HG02885 (cell line): Measurements from ENCODE around the gene PRKAB1.
"Not testable (repeated sequence)": the region's sequence is repeated elsewhere in the genome, so short reads cannot be mapped to it uniquely, and the experiment has no call there.

Source experiments
- ATAC-seq: cut with Tn5 transposase; IDR thresholded peaks from one replicate; pipeline ENCODE4 v1.9.1; 2021; ENCODE audit warnings: mild to moderate bottlenecking; ENCODE audit not compliant: unreplicated experiment, poor library complexity

PRKAB1 gene

GRCh38 chr12:119667577-119668323 is at the start of gene PRKAB1:
PRKAB1 (plus strand) TSS chr12:119668133; CDS start chr12:119668245, 112 bp downstream.
- ATAC-seq = peak; percentile 92

DNA sequence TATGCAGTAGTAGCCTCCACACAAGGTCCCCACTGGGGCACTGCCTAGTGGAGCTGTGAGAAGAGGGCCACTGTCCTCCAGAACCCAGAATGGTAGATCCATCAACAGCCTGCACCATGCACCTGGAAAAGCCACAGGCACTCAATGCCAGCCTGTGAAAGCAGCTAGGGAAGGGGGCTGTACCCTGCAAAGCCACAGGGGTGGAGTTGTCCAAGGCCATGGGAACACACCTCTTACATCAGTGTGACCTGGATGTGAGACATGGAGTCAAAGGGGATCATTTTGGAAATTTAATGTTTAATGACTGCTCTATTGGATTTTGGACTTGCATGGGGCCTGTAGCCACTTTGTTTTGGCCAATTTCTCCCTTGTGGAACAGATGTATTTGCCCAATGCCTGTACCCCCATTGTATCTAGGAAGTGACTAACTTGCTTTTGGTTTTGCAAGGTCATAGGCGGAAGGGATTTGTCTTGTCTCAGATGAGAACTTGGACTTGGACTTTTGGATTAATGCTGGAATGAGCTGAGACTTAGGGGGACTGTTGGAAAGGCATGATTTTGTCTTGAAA is 49.5 kb upstream of the PRKAB1 start:
- ATAC-seq = not testable (repeated sequence)

DNA sequence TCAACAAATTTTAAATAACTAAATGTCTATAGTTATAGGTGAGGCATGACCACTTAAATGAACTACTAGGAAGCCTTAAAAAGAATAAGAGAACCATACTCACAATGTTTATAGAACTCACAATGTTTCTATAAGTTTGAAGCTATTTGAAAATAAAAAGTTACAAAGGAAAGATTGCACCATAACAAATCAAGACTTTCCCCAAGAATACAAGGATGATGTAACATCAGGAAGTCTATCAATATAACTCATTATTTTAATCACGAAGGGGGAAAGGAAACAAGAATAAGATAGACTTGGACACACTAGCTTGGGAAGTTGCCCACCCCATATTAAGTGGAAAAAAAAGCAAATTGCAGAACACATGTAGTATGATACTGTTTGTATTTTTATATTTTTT is 47.4 kb upstream of the PRKAB1 start:
- ATAC-seq = no peak

DNA sequence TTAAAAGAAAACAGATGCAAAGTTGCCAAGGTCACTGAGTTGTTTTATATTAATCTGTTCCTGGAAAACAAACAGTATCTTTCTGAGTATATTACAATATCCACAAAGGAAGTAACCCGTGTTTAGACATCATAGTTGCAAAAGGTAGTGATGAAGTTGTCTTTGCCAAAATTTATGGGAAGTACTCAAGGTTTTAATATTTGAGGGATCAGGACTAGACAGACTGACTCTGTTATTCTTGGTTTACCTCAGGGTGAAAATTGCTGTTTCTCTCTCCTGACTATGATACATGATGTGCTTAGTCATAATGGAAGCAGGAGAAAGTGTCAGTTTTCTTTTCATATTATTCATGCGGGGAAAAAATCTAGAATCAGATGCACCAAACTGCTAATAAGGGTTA is 46.1 kb upstream of the PRKAB1 start:
- no peak for ATAC-seq

- no peak for ATAC-seq
Measured at GRCh38 chr12:119624966-119625365, 43.0 kb upstream of the PRKAB1 start.

- ATAC-seq = no peak
Measured at GRCh38 chr12:119627019-119627643, 40.8 kb upstream of the PRKAB1 start.

DNA sequence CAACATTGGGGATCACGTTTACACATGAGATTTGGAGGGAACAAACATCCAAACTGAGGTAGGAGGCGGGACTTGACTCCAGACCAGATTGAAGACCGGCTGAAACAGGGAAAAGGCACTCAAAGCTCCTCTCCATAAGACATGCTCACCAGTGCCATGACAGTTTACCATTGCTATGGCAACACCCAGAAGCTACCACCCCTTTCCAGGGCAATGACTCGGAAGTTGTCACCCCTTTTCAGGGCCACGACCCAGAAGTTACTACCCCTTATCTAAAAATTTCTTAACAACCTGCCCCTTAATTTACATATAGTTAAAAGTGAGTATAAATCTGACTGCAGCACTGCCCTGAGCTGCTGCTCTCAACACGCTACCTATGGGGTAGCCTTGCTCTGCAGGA is 40.2 kb upstream of the PRKAB1 start:
- no peak for ATAC-seq

DNA sequence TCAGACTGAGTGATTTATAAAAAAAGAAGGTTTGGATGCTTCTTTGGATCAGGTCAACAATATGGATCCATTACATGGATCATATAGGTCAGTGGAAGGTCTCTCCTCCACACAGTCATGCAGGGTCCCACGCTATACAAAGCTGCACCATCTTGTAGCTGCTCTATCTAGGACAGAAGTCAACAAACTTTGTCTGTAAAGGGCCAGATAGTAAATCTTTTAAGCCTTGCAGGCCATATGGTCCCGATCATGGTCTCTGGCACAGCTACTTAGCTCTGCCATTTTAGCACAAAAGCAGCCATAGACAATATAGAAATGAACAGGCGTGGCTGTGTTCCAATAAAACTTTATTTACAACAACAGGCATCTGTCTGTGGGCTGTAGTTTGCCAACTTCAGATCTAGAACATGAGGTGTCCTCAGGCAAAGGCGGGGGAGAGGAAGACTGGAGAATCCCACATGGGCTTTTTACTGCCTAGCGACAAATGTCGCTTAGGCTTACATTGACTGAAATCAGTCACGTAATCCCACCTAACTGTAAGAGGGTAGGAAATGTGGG is 37.6 kb upstream of the PRKAB1 start:
- ATAC-seq = no peak

DNA sequence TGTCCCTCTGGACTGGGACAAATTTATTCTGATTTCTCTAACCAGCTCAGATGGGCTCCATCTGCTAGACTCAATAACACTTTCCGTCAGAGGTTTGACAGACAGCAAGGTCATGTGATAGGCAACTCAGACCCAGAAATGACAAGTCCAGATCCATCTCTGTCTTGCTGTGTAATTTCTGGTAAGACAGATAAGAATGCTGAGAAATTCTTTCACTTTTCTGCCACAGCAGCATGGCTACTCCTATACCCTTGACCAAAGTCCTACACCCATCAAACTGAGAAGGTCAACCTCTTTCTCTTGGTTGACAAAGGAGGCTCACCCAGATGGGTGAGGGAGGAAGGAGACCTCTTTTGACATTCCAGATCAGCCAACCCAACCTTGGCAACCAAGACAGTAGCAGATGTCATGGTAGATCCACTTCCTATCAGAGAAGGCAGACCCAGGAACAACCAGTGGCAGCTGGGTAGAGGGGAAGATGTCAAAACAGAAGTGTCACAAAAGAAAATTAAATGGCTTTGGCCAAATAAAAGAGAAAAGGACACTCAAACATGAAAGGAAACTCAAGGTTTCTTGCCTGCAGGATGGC is 36.9 kb upstream of the PRKAB1 start:
- ATAC-seq = no peak

GRCh38 chr12:119631930-119632678 is 35.8 kb upstream of the PRKAB1 start:
- ATAC-seq = no peak

DNA sequence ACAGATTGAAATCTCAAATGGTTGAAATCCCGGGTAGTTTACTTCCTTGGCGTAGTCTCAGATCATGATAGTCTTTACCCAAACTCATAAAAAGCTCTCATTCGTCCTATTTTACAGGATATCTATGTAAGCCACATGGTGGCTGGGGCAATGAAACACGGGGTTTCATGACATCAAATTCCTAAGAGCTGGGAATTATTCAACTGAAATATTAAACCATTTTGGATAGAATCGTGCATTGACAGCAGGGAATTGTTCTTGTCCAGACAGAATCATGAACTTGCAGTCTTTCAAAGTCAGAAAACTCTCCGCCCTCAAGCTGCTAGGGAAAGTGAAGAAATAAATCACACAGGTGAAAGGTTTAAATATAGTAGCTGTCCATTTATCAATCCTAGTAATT is 33.2 kb upstream of the PRKAB1 start:
- no peak for ATAC-seq

DNA sequence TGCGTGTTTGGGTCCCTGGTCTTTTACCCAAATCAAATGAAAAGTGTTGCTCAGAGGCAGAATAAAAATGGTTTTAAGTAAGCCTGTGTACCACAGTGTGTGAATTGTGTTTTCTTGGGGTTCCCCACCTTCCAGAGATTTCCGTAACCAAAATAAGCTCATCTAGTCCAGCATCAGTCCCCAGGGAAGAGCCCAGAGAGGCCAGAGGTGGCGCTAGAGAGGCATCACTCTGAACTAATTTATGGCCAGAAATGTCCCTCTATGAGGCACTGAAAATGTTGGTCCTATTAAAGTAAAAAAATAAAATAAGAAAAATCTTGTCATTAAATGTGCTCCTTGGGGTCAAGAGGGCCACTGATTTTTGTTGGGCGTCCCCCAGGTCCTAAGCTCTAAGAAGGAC is 24.9 kb upstream of the PRKAB1 start:
- ATAC-seq = no peak

DNA sequence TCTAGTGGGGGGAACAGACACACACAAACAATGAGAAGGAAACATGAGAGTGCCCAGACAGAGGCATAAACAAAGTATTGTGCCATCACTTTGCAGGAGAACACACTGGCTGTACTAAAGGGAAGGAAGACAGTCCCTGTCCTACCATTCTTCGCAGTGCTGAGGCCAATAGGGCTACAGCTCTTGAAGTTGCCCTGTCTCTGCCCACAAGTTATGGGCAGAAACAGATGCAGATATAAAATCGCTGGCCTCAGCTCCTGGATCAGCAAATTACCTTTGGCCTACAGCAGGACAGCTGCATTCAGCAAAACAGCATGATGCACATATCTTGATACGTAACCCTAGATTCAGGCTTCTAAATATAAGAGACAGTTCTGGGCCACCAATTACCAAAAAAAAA is 23.0 kb upstream of the PRKAB1 start:
- no peak for ATAC-seq

- no peak for ATAC-seq
Measured at GRCh38 chr12:119645535-119646059, 22.3 kb upstream of the PRKAB1 start.

DNA sequence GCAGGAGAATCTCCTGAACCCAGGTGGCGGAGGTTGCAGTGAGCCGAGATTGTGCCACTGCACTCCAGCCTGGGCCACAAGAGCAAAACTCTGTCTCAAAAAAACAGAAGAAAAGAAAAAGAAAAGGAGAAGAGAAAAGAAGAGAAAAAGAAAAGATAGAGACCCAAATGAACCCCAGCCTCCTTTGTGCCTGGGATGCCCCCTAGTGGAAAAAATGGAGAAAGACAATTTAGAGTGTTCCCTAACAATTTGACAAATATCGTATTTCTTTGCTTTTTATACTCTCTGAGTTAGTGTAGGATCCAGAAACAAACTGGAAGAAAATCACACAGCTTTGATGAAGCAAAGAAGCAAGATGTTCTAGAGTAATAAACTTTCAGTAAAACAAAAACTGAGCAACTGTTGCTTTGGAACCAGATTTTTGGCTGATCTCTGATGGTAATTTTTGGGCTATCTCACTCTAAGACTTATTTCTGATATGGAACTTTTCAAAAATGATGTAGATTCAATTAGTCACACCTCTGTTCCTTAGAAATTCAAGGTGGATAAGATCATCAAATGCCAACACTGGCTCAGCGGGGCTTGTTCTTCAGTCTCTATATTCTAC is 18.6 kb upstream of the PRKAB1 start:
- ATAC-seq = no peak

GRCh38 chr12:119652665-119653064 is 15.3 kb upstream of the PRKAB1 start:
- ATAC-seq = no peak

DNA sequence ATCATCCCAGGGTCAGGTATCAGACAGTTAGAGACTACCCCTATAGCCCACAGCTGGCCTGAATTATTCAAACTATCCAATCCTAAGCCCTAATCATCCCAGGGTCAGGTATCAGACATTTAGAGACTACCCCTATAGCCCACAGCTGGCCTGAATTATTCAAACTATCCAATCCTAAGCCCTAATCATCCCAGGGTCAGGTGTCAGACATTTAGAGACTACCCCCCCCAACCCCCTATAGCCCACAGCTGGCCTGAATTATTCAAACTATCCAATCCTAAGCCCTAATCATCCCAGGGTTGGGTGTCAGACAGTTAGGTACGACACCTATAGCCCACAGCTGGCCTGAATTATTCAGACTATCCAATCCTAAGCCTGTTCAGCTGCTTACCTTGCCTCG is 10.9 kb upstream of the PRKAB1 start:
- ATAC-seq = not testable (repeated sequence)

GRCh38 chr12:119658166-119658565 is 9.8 kb upstream of the PRKAB1 start:
- not testable (repeated sequence) for ATAC-seq

DNA sequence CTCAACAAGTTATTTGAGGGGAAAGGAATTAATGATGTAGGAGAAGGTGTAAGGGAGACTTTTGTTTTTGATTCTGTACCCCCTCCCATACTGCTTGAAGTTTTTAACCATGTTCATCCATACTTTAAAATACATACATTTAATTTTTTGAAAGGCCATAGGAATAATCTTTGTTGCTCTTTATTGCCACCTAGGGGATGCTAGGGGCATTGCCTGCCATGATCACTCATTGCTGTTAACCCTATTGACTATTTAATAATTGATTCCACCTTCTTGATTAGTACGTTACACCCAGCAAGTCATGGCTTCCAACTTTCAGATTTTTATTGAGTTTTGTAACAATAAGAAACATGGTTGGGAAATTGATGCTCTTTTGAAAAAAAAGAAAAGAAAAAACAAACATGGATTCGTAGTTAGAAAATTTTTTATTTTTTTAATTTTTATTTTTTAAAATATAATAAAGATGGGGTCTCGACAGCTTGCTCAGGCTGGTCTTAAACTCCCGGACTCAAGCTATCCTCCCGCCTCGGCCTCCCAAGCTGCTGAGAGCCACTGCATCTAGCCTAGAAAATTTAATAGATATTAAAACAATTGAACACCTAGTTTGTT is 8.5 kb upstream of the PRKAB1 start:
- ATAC-seq = no peak
